K562 (cell line): ENCODE results near the gene CST4. TPM values are rescaled to one million over a fixed set of nuclear protein-coding genes. Genes with fewer than 3 reads are reported as not detected.
"Not testable (repeated sequence)": the region's sequence is repeated elsewhere in the genome, so short reads cannot be mapped to it uniquely, and the experiment has no call there.

Experiments used
- ATAC-seq: fragments of 200-7000 bp; cut with Tn5 transposase; 3 replicates; pipeline ENCODE4 v1.9.1; 2020; ENCODE audit warnings: moderate library complexity
- BruUV-seq: library from RNA; stranded (reverse); fragments of 400-500 nt; replicated peaks from 2 replicates; lab custom pipeline; 2021; lab: Mats Ljungman, UMichigan
- CTCF ChIA-PET: fragments of 300-600 bp; formaldehyde crosslinking; extraction: SDS; loops from one replicate; lab custom pipeline; 2021; ENCODE audit warnings: low intra/inter-chr PET ratio; lab: Yijun Ruan, JAX
- POLR2A ChIA-PET: fragments of 300-600, 350-650 bp; sonication (Branson Sonifier 250); formaldehyde crosslinking; extraction: SDS; loops from one replicate; lab custom pipeline; 2021; ENCODE audit warnings: antibody characterized with exemption, inconsistent platforms; lab: Yijun Ruan, JAX
- DNase-seq, 4 experiments: peaks; one replicate each; pipeline versions ENCODE4 v3.0.0 to v3.0.0-alpha.2; 2011 to 2018; ENCODE audit warnings: low spot score in 3 of 4, mixed read lengths in 3 of 4; ENCODE audit errors: extremely low read depth in 1 of 4
- FAIRE-seq: peaks from 2 replicates; lab custom pipeline; 2011; peaks lifted over from hg19 to GRCh38; lab: Jason Lieb, UNC
- H2AFZ ChIP-seq: 2 replicates; pipeline ENCODE4 v1.6.0; 2011; ENCODE audit warnings: low read depth, low read length, control low read depth, inconsistent platforms
- H3K27ac ChIP-seq: fragments of 200-600 bp; 3 replicates; pipeline ENCODE4 v1.8.0; 2011; ENCODE audit warnings: low read depth, mild to moderate bottlenecking, control low read depth, inconsistent platforms, low read length, moderate library complexity, mixed read lengths; ENCODE audit errors: extremely low read depth
- H3K27me3 ChIP-seq, 2 experiments: fragments of 300-600 bp in 1 of 2; 2 replicates in 1 of 2; 3 replicates in 1 of 2; pipeline versions ENCODE4 v1.6.0 to v1.8.0; 2011; ENCODE audit warnings: inconsistent platforms in 2 of 2, low read length in 2 of 2, mild to moderate bottlenecking in 1 of 2, mixed read lengths in 1 of 2, moderate library complexity in 1 of 2; ENCODE audit not compliant: control insufficient read depth in 2 of 2, insufficient read depth in 2 of 2
- H3K36me3 ChIP-seq: fragments of 300-600 bp; 3 replicates; pipeline ENCODE4 v1.8.0; 2011; ENCODE audit warnings: mild to moderate bottlenecking, low read length, inconsistent platforms; ENCODE audit not compliant: control insufficient read depth, insufficient read depth
- H3K4me1 ChIP-seq, 2 experiments: fragments of 200-600 bp in 1 of 2; replicated peaks in 1 of 2; 2 replicates in 1 of 2; 3 replicates in 1 of 2; pipeline versions ENCODE4 v1.5.1 to v1.8.0; 2011; ENCODE audit warnings: inconsistent platforms in 2 of 2, low read length in 2 of 2, mild to moderate bottlenecking in 1 of 2, mixed read lengths in 1 of 2, moderate library complexity in 1 of 2; ENCODE audit not compliant: control insufficient read depth in 2 of 2, insufficient read depth in 2 of 2
- H3K4me2 ChIP-seq: 2 replicates; pipeline ENCODE4 v1.6.1; 2011; ENCODE audit warnings: low read length, control low read depth, inconsistent platforms, mixed read lengths; ENCODE audit not compliant: insufficient read depth
- H3K4me3 ChIP-seq: fragments of 200-600 bp; sonication (generic), shearing (Covaris generic); 2 replicates; pipeline ENCODE4 v1.5.1; 2016; ENCODE audit warnings: control low read depth, inconsistent platforms
- H3K79me2 ChIP-seq: fragments of 200-600 bp; 3 replicates; pipeline ENCODE4 v1.8.0; 2011; ENCODE audit warnings: low read length, inconsistent platforms; ENCODE audit not compliant: control insufficient read depth, insufficient read depth
- H3K9ac ChIP-seq, 2 experiments: 2 replicates each; pipeline versions ENCODE4 v1.6.0 to v1.6.1; 2011; ENCODE audit warnings: low read depth in 2 of 2, low read length in 2 of 2, control low read depth in 1 of 2, inconsistent platforms in 1 of 2, mild to moderate bottlenecking in 1 of 2, mixed read lengths in 1 of 2; ENCODE audit not compliant: insufficient read depth in 1 of 2
- H3K9me1 ChIP-seq: one replicate; pipeline ENCODE4 v1.6.0; 2011; ENCODE audit warnings: inconsistent platforms, mild to moderate bottlenecking, low read length, moderate library complexity; ENCODE audit not compliant: control insufficient read depth, insufficient read depth
- H3K9me3 ChIP-seq: replicated peaks from 2 replicates; pipeline ENCODE4 v1.5.1; 2011; ENCODE audit warnings: low read depth, low read length, inconsistent platforms; ENCODE audit not compliant: control insufficient read depth, insufficient read depth
- H4K20me1 ChIP-seq: replicated peaks from 2 replicates; pipeline ENCODE4 v1.6.1; 2011; ENCODE audit warnings: low read length, inconsistent platforms, mixed read lengths; ENCODE audit not compliant: control insufficient read depth, insufficient read depth
- ATF7 ChIP-seq: fragments of 450-650 bp; IDR thresholded peaks from 2 replicates; pipeline ENCODE4 v1.7.1; 2014; ENCODE audit warnings: mild to moderate bottlenecking, moderate library complexity
- BRD4 ChIP-seq: fragments of 200-600 bp; sonication (generic); IDR thresholded peaks from 2 replicates; pipeline ENCODE4 v1.6.1; 2017; ENCODE audit warnings: inconsistent platforms
- CBX2 ChIP-seq: fragments of 200-600 bp; sonication (generic); IDR thresholded peaks from one replicate; pipeline ENCODE4 v1.6.1; 2012; ENCODE audit warnings: mild to moderate bottlenecking, low read length, inconsistent platforms; ENCODE audit not compliant: insufficient read depth, poor library complexity, severe bottlenecking
- IFI16 ChIP-seq: fragments of 250-450 bp; sonication (Bioruptor Pico); IDR thresholded peaks from 2 replicates; pipeline ENCODE4 v2.1.2; 2022; ENCODE audit warnings: mild to moderate bottlenecking, inconsistent platforms
- POLR2G ChIP-seq: fragments of 200-400 bp; formaldehyde crosslinking; IDR thresholded peaks from 2 replicates; pipeline ENCODE4 v1.6.1; 2017; ENCODE audit warnings: low read depth, mild to moderate bottlenecking, antibody characterized with exemption, low read length, moderate library complexity
- SIX5 ChIP-seq, 2 experiments: IDR thresholded peaks; 2 replicates each; pipeline ENCODE4 v1.6.1; 2011; ENCODE audit warnings: low read length in 2 of 2, borderline replicate concordance in 1 of 2, low read depth in 1 of 2, mild to moderate bottlenecking in 1 of 2, moderate library complexity in 1 of 2; ENCODE audit not compliant: insufficient read depth in 1 of 2
- SMAD4 ChIP-seq: fragments of 250-450 bp; sonication (Bioruptor Pico); conservative IDR thresholded peaks from 2 replicates; pipeline ENCODE4 v1.8.0; 2021; ENCODE audit warnings: inconsistent platforms, mild to moderate bottlenecking, moderate library complexity
- TARDBP ChIP-seq: fragments of 450-650 bp; IDR thresholded peaks from 2 replicates; pipeline ENCODE4 v1.6.1; 2016
- U2AF2 ChIP-seq: fragments of 200-400 bp; formaldehyde crosslinking; optimal IDR thresholded peaks from 2 replicates; pipeline ENCODE3; 2017; ENCODE audit warnings: low read depth, mild to moderate bottlenecking, low read length
- ZBTB34 ChIP-seq: fragments of 250-450 bp; sonication (Bioruptor Pico); IDR thresholded peaks from 2 replicates; pipeline ENCODE4 v1.8.0; 2021; ENCODE audit warnings: mild to moderate bottlenecking, moderate library complexity
- ZNF583 ChIP-seq: fragments of 250-450 bp; sonication (Bioruptor Pico); IDR thresholded peaks from 2 replicates; pipeline ENCODE4 v1.4.0; 2020
- ZNF695 ChIP-seq: fragments of 450-650 bp; formaldehyde crosslinking; IDR thresholded peaks from 2 replicates; pipeline ENCODE4 v1.4.0; 2020; ENCODE audit warnings: mild to moderate bottlenecking, moderate library complexity
- ZNF780A ChIP-seq: fragments of 250-450 bp; sonication (Bioruptor Pico); IDR thresholded peaks from 2 replicates; pipeline ENCODE4 v1.5.0; 2021; ENCODE audit warnings: mild to moderate bottlenecking
- WGBS: fragments of 100-300 bp; shearing (Covaris generic); methylation state at CpG from one replicate; pipeline ENCODE4 v1.1.6; 2016; ENCODE audit warnings: low coverage, mixed read lengths; ENCODE audit not compliant: insufficient coverage; ENCODE audit errors: missing lambda C conversion rate; 5-methylcytosine and 5-hydroxymethylcytosine counted together
- in situ Hi-C: fragments of 300-500 bp; cut with MboI; formaldehyde crosslinking; loops from 4 replicates; pipeline ENCODE4 v1.15.0; 2018; ENCODE audit warnings: inconsistent platforms, mixed read lengths
- intact Hi-C: fragments of 100-400 bp; cut with micrococcal nuclease; formaldehyde crosslinking; loops from 2 replicates; pipeline ENCODE4 v1.14.2; 2022
- polyA plus RNA-seq, 8 experiments: library from polyadenylated mRNA; depleted of rRNA in 4 of 8; stranded (reverse) in 5 of 8; unstranded in 3 of 8; fragments of >200 nt; fragmentation: Nextera tagmentation in 2 of 8; fragmentation: Illumina TruSeq in 1 of 8; extraction: Ambion mirVana in 2 of 8; extraction: Trizol in 1 of 8; gene quantifications; 2 replicates each; pipeline versions ENCODE4 v1.2.1 to v1.2.3, GENCODE V29; 2011 to 2014; ENCODE audit warnings: inconsistent platforms in 1 of 8, missing spikeins in 1 of 8
- total RNA-seq, 7 experiments: library from RNA; depleted of rRNA in 6 of 7; stranded (reverse); fragments of >200 nt in 6 of 7; fragmentation: Illumina TruSeq in 2 of 7; extraction: Trizol in 2 of 7; gene quantifications; 2 replicates each; pipeline versions ENCODE4 v1.2.1 to v1.2.3, GENCODE V29; 2011 to 2021; ENCODE audit warnings: low replicate concordance in 1 of 7
- TF ChIP-seq, protein P1 (sequence below): fragments of 250-450 bp; sonication (Bioruptor Pico); IDR thresholded peaks from 2 replicates; pipeline ENCODE4 v1.4.0; 2020; ENCODE audit warnings: mild to moderate bottlenecking, moderate library complexity, borderline replicate concordance

The CST4 gene
- total and polyA plus RNA-seq, 9 of the 15 experiments (the other 6 are each of a cell fraction or from before 2014, with no cell fraction given) = not detected

- no peak for DNase-seq
- no peaks in the 10 kb centered on the region for H3K36me3 ChIP-seq
- no peak overlapping the region for H3K27ac ChIP-seq
- no peaks in the 10 kb centered on the region for H3K79me2 ChIP-seq
- POLR2A ChIA-PET = no interaction called here
- no peak for TF ChIP-seq ZBTB34 (CRISPR knock-in tag)
- TF ChIP-seq BRD4 = no peak
- no peak for TF ChIP-seq ZNF780A
- no peak for TF ChIP-seq TARDBP
- TF ChIP-seq ZNF695 (CRISPR knock-in tag) = no peak
- TF ChIP-seq ZNF583 (CRISPR knock-in tag) = no peak
- TF ChIP-seq SIX5 (IDR thresholded peaks at IDR 0.05; ENCODE audit: borderline replicate concordance in 1 of 2, insufficient read depth in 1 of 2, low read depth in 1 of 2, low read length in 2 of 2) = no peak
- no peak for TF ChIP-seq SMAD4 (CRISPR knock-in tag)
- no peak for TF ChIP-seq POLR2G
- no peak for TF ChIP-seq IFI16 (CRISPR knock-in tag)
- TF ChIP-seq, protein P1, sequence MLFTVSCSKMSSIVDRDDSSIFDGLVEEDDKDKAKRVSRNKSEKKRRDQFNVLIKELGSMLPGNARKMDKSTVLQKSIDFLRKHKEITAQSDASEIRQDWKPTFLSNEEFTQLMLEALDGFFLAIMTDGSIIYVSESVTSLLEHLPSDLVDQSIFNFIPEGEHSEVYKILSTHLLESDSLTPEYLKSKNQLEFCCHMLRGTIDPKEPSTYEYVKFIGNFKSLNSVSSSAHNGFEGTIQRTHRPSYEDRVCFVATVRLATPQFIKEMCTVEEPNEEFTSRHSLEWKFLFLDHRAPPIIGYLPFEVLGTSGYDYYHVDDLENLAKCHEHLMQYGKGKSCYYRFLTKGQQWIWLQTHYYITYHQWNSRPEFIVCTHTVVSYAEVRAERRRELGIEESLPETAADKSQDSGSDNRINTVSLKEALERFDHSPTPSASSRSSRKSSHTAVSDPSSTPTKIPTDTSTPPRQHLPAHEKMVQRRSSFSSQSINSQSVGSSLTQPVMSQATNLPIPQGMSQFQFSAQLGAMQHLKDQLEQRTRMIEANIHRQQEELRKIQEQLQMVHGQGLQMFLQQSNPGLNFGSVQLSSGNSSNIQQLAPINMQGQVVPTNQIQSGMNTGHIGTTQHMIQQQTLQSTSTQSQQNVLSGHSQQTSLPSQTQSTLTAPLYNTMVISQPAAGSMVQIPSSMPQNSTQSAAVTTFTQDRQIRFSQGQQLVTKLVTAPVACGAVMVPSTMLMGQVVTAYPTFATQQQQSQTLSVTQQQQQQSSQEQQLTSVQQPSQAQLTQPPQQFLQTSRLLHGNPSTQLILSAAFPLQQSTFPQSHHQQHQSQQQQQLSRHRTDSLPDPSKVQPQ (CRISPR knock-in tag) = no peak
- no peak for TF ChIP-seq U2AF2
- no peak for TF ChIP-seq CBX2
- TF ChIP-seq ATF7 = no peak
- no peak overlapping the region for H2AFZ ChIP-seq
- no peaks in the 10 kb centered on the region for H3K9me3 ChIP-seq
- H3K9me1 ChIP-seq = no peaks in the 10 kb centered on the region
- H3K4me2 ChIP-seq = no peak overlapping the region
- intact Hi-C loops (no loop called here), in situ Hi-C loops (no loop called here)
- no peak overlapping the region for H3K9ac ChIP-seq
- no peaks in the 10 kb centered on the region for H4K20me1 ChIP-seq
- no peaks in the 10 kb centered on the region for H3K4me1 ChIP-seq
- no peak for ATAC-seq
- H3K4me3 ChIP-seq = no peak overlapping the region
- FAIRE-seq = no peak
- no TSS peak for BruUV-seq
- CTCF ChIA-PET = no interaction called here
- 0% methylated on average over 1 of the region's 1 CpG for WGBS
- no peaks in the 10 kb centered on the region for H3K27me3 ChIP-seq
These were observed 9.1 kb upstream of the CST4 start for GRCh38 chr20:23697947-23698346.

GRCh38 chr20:23695068-23695395, 6.2 kb upstream of the CST4 start:
- H2AFZ ChIP-seq, H3K27ac ChIP-seq, H3K9me1 ChIP-seq, H3K9me3 ChIP-seq, H4K20me1 ChIP-seq, H3K4me2 ChIP-seq, ATAC-seq, in situ Hi-C loops, POLR2A ChIA-PET, FAIRE-seq, H3K4me1 ChIP-seq, H3K79me2 ChIP-seq, H3K36me3 ChIP-seq, H3K9ac ChIP-seq, H3K27me3 ChIP-seq, H3K4me3 ChIP-seq, BruUV-seq, DNase-seq, intact Hi-C loops, CTCF ChIA-PET: not testable (repeated sequence)
